ENCODE results near the gene OBSCN.

Gene OBSCN

DNA sequence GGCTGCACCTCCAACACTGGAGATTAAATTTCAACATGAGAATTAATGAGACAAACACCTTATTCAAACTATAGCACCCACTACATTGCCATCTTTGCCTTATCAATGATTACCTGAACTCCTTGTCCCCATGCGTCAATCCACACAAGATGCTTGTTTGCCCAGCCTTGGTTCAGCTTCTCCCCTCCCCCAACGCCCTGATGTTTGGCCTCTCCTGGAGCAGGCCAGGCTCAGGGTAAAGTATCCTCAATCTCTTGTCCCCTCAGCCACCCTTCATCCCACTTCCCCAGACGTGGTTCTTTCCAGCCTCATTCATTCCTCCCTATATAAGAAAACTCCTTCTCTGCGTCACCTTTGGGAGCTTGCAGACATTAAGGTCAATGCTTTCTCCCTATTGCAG, 220.6 kb downstream of the OBSCN start:
- in situ Hi-C loops (cut with MboI; ENCODE audit: low sequenced_read_pairs): no loop called here
